ENCODE data around the gene STAP2. TPM values are rescaled to one million over a fixed set of nuclear protein-coding genes. Genes with fewer than 3 reads are reported as not detected.

The STAP2 gene
- total RNA-seq, 1 experiment from 2014 or later, result 96.1 TPM

- no peak for DNase-seq (ENCODE audit: low spot score)
Measured at GRCh38 chr19:4371247-4372164, 32.9 kb upstream of the STAP2 start.

- no peak for DNase-seq (ENCODE audit: low spot score)
Measured at GRCh38 chr19:4370418-4371041, 31.9 kb upstream of the STAP2 start.

GRCh38 chr19:4369888-4370260 is 31.2 kb upstream of the STAP2 start:
- no peak for DNase-seq (ENCODE audit: low spot score)

- peak; percentile 84 for DNase-seq (ENCODE audit: low spot score)
Measured at GRCh38 chr19:4369109-4369887, 30.7 kb upstream of the STAP2 start.

GRCh38 chr19:4368128-4368820 is 29.6 kb upstream of the STAP2 start:
- peak; percentile 56 for DNase-seq (ENCODE audit: low spot score)

- DNase-seq (ENCODE audit: low spot score), result no peak
Measured at GRCh38 chr19:4367781-4368127, 29.1 kb upstream of the STAP2 start.

GRCh38 chr19:4367336-4367723 is 28.7 kb upstream of the STAP2 start:
- DNase-seq (ENCODE audit: low spot score), result no peak

GRCh38 chr19:4366666-4367335 is 28.2 kb upstream of the STAP2 start:
- DNase-seq (ENCODE audit: low spot score), result no peak

GRCh38 chr19:4365791-4366665 is 27.4 kb upstream of the STAP2 start:
- DNase-seq (ENCODE audit: low spot score), result no peak

- DNase-seq (ENCODE audit: low spot score), result no peak
Measured at GRCh38 chr19:4365341-4365740, 26.7 kb upstream of the STAP2 start.

- no peak for DNase-seq (ENCODE audit: low spot score)
Measured at GRCh38 chr19:4363571-4364304, 25.1 kb upstream of the STAP2 start.

GRCh38 chr19:4362831-4363545 is 24.4 kb upstream of the STAP2 start:
- peak; percentile 52 for DNase-seq (ENCODE audit: low spot score)

GRCh38 chr19:4362101-4362828 is 23.6 kb upstream of the STAP2 start:
- no peak for DNase-seq (ENCODE audit: low spot score)

GRCh38 chr19:4361152-4362046 is 22.8 kb upstream of the STAP2 start:
- peak; percentile 96 for DNase-seq (ENCODE audit: low spot score)

- DNase-seq (ENCODE audit: low spot score), result no peak
Measured at GRCh38 chr19:4360641-4361151, 22.1 kb upstream of the STAP2 start.

GRCh38 chr19:4360081-4360569 is 21.5 kb upstream of the STAP2 start:
- no peak for DNase-seq (ENCODE audit: low spot score)

GRCh38 chr19:4359627-4360000 is 21.0 kb upstream of the STAP2 start:
- DNase-seq (ENCODE audit: low spot score), result no peak
